HS-5 (cell line): Measurements from ENCODE around the gene TTF2.
A peak's percentile ranks its signal among the peaks of the same experiment; 100 is the strongest.

Experiments used
- DNase-seq: peaks from one replicate; pipeline ENCODE4 v3.0.0-alpha.2; 2012; ENCODE audit warnings: low read depth

Gene TTF2

DNA sequence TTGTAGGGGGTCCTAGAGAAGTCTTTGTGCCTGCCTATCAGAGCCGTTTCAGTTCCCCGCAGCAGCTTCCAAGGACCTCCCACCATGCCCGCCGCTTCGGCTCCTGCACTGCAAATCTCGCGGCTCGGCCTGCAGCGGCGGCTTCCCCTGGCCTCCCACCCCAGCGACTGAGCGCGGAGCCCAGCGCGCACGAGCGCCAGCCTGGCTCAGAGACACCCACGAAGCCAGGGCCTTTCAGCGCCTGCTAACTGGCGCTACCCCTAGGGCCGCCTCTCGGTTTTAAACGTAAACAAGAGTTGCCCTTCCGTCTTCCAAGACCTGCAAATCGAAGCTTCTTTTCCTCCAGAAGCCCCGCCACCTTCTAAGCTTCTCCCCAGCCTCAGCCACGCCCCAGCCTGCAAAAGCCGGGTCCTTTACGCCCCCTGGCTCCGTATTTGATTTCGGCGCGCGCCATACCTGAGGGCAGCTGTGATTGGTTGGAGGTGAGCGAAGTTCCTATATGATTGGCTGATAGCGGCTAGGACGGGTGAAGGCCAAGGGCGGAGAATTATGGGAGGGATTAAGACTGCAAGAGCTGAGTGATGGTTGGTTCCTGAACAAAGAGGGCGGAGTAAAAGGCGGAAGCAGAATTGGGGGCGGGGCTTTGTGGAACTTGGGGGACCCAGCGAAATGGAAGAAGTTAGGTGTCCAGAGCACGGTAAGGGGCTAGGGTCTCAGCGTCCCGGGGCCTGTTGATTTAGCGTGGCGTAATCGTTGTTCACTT, at the start of gene TTF2:
Gene TTF2, plus strand, starts transcription at position 649 of the 763 bp plus-strand sequence. Its CDS starts 21 bp downstream, at position 670.
- peak; percentile 96 for DNase-seq

DNA sequence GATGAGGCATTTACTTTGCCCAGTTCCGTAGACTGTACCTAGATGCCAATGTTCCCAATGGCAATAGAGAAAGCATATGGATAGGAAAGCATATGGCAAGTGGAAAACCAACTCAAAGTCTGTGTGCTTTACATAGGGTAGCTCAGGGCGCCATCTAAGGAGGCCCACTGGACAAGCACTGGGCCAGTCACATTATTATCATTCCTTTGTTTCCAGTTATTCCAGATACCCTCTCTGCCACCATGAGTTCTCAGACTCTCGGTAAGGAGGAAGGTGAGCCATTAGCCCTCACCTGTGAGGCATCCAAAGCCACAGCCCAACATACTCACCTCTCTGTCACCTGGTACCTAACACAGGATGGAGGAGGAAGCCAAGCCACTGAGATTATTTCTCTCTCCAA, 48.8 kb upstream of the TTF2 start:
- no peak for DNase-seq

DNA sequence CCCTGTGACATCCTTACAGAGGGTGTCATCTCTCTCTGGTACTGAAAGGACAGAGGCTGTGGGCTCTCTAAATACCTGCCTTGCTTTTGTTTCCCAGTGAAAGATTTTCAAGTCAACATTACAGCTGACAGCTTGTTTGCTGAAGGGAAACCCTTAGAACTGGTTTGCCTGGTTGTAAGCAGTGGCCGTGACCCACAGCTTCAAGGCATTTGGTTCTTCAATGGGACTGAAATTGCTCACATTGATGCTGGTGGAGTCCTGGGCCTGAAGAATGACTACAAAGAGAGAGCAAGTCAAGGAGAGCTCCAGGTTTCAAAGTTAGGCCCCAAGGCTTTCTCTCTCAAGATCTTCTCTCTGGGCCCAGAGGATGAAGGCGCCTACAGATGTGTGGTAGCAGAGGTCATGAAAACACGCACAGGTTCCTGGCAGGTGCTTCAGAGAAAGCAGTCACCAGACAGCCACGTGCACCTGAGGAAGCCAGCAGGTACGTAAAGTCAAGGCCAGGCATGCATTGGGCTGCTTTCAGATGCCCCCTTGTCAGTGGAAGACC, 46.7 kb upstream of the TTF2 start:
- DNase-seq = no peak

DNA sequence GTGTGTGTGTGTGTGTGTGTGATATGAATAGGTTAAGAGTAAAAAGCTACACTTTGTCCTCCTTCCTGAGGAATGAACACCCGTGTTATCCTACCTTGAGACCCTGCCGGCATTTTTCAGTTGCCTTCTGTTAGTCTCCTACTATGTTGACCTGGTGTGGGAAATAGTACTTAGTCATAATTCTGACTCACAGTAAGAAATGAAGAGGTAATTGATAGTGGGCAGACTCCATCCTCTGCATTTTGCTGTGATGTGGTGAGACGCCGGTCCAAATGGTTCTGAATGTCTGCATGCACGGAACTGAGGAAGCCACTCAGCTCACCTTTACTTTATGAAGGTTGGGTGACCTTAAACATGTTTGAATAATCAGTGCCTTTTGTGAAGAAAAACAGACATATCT, 45.9 kb upstream of the TTF2 start:
- no peak for DNase-seq

DNA sequence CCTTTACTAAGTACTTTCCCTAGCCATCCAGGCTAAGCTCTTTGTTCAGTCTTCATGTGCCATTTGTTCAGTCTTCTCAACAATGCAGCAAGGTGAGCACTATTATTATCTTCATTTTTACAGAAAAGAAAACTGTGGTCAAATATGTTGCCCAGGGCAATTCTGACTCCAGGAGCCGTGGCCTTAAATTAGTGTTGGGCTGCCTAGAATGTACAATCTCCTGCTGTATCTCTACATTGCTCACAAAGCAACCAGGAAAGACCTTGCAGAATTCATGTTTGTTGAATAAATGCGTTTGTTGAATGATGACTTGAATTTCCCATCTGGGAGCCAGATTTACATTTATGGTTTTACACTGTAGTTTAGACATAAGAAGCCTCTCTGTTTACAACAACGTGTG, 44.4 kb upstream of the TTF2 start:
- DNase-seq = no peak

DNA sequence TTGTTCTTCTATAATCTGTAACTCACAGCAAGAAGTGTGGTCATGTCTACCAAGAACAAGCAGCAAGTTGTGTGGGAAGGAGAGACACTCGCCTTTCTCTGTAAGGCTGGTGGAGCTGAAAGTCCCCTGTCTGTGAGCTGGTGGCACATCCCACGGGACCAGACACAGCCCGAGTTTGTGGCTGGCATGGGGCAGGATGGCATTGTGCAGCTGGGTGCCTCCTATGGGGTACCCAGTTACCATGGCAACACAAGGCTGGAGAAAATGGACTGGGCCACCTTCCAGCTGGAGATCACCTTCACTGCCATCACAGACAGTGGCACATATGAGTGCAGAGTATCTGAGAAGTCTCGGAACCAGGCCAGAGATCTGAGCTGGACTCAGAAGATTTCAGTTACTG, 43.1 kb upstream of the TTF2 start:
- DNase-seq = no peak

DNA sequence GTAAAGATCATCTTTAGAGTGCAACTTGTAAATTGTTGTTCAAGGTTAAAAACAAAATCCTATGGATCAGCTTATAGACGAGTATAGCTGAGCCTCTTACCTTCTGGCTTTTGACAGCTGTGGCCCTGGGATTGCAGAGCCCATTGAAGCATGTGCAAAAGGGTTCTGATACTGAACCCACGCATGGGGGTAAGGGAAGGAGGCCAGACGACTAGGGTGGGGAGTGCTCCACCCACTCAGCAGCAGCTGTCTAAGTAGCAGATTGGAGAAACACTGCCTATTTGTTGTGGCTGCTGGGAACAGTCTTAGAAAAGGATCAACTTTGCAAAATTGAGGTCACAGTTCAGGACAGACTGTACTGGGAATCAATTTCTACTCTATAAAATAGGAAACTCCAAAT, 42.5 kb upstream of the TTF2 start:
- no peak for DNase-seq

DNA sequence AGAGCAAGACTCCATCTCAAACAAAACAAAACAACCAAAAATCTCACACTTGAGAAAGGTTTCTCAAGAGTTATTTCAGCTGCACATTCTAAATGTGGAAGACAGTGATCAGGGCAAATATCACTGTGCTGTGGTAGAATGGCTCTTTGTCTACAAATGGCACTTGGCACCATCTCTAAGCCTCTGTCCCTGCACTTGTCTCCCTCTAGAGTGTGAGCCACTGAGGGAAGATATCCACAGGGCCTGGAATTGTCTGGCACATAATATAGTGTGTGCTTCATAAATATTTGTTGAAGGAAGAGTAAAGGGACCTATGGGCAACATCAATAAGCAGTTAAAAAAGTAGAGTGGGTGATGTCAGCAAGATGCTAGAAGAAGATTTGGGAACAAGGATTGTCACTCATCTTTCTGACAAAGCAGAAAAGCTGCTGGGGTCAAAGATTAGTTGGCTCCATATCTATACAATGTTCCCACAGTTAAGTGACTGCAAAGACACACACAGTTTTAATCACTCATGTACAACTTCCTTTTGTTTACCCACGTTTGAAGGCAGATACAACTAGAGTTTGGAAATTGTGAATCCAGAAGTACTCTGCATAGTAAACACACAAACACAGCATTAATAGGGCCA, 39.5 kb upstream of the TTF2 start:
- no peak for DNase-seq

DNA sequence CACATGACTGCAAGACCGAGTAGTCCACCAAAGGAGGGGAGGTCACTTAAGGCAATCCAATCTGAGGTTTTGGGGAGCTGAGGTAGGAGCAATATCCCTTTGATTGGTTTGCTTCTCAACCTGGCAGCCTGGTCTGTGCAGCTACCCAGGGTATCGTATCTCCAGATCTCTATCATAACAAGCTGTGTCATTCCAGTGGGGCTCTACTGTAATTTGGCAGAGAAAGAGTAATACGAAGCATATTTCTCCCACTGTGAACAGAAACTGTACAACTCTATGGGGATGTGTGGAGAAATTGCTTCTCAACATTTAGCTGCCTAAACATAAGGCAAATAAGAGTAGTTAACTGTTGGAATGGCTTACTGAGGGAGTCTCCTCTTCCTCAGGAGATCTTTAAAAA, 38.0 kb upstream of the TTF2 start:
- no peak for DNase-seq

DNA sequence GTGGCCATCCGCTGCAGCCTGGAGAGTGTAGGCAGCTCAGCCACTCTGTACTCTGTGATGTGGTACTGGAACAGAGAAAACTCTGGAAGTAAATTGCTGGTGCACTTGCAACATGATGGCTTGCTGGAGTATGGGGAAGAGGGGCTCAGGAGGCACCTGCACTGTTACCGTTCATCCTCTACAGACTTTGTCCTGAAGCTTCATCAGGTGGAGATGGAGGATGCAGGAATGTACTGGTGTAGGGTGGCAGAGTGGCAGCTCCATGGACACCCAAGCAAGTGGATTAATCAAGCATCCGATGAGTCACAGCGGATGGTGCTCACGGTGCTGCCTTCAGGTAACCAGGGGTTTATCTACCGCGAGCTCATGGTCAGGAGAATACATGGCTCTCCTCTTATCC, 34.6 kb upstream of the TTF2 start:
- no peak for DNase-seq

DNA sequence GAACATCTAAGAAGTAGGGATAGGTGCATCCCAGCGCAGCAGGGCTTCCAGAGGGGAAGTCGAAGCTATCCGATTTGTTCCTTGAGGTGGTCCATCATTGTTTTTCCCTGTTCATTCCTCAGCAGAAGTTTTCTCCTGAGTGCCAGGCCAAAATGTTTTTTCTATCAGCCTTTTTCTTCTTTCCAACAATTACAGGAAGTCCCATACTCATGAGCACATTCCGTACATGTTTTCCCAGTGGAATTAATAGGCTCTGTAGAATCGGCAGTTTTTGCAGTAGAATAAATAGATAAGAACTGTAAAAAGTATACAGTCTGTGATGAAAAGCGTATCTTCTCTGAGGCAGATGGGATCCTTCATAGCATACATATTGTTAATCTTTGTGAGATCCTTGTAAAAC, 33.8 kb upstream of the TTF2 start:
- no peak for DNase-seq

DNA sequence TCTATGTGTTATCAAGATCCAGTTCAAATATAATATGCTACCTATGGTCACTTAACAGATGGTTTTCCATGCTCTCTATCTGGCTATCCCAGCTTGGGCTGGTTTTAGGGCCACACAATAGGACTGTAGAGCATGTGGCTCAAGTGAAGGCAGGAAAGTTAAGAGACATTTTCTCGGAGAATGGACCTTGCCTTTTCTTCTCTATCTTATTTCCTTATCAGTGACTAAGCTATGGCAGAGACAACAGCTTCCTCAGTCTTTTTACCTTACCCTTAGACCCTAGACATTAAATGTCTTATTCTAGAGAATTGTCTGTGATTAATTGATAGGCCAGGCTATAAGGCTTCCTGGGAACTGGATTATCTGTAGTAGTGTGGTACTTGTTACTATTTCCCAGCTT, 30.4 kb upstream of the TTF2 start:
- DNase-seq = no peak

DNA sequence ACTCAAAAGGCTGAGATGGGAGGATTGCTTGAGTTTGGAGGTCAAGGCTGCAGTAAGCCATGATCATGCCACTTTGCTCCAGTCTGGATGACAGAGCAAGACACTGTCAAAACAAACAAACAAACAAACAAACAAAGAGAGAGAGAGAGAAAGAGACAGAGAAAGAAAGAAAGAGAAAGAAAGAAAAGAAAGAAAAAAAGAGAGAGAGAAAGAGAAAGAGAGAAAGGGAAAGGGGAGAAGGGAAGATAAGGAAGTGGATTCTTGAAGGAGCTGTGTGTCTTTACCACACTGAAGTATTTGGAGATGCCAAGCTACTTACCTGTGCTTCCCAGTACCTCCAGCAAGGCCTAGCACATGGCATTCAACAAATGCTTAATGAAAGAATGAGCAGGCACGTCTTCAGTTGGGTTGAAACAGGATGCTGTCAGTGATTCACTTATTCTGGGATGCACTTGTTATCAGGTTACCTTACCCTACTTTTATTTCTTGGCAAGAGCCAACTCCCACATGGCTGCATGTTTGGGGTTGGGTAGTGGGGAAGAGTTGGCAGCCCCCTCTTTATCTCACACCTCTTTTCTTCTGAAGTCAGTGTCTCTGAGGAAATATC, 29.8 kb upstream of the TTF2 start:
- DNase-seq = no peak

DNA sequence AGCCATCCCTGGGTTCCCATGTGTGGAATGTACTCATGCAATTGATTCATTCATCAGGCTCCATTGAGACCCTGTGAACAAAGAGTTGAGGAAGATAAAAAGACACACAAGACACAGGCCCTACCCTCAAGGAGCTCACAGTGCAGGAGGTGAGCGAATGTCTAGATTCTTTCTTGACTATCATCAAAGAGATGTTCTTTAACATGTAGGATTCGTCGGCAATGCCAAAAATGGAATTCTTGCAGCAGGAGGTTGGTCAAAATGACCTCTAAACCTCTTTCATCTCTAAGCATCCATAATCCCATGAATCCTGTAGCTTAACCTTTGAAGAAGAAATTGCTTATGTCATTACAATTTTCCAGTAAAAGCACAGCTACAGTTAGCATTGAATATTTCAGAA, 27.9 kb upstream of the TTF2 start:
- no peak for DNase-seq

DNA sequence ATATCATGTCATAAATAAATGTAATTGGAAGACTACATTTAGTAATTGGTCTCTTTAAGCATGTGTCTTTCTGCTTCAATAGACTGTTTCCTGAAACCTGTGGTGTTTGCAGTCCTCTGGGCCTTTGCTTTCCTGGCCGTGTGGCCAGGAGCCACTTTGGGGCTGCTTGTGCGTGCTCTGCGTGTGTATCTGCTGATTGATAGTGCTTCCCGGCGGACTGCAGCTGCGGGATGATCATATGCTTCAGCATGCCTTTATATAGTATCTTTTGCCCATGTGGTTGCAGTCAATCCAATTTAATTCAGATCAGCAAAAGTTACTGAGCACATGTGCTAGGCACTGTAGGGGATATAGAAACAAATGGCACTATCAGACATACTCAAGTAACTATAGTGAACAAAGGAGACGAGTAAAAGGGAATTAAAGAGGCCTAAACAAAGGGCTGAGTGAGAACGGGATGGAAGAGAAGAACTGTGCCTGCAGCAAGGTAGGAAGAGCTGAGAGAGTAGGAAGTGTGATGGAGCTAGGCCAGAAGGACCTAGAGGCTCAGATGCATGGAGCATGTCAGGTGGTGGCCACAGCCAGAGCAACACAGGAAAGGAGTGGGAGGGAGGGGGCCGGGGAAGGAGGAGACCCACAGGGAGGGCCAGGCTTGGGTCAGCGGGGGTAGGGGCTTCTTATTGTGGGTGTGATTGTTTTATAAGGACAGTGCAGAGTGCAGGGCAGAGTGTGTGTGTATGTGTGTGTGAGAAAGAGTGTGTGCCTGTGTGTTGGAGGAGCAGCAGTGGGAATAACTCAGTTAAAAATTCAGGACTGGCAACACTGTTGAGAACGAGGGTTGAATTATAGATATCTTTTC, 27.2 kb upstream of the TTF2 start:
- DNase-seq = no peak

DNA sequence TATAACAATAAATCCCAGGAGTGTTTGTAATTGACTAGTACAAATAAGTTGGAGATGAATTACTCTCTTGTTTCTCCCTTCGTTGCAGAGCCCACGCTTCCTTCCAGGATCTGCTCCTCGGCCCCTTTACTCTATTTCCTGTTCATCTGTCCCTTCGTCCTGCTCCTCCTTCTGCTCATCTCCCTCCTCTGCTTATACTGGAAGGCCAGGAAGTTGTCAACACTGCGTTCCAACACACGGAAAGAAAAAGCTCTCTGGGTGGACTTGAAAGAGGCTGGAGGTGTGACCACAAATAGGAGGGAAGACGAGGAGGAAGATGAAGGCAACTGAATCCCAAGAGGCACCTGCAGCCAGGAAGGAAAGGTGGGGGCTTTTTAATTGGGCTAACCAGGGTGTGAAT, 26.4 kb upstream of the TTF2 start:
- DNase-seq = no peak

DNA sequence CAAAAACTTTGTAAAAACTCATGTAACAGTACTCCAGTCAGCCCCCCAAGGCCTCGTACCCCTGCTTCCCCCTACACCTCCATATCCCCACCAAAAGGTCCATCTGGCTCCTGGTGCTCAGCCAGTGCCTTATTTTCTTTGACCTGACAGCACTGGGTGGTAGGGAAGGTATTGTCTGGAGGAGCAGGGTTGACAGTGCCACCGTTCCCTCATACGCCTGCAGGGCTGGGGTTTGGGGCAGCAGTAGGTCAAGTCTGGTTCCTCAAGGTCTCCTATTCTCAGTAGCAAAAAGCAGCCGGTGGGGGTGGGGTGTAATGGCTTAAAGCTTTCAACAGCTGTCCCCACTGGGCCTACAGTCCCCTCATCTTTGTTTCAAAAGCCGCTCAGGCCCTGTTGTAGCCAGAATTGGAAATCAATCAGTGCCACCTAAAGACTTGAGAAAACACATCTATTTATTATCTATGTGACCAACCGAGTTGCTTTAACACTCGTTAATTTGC, 25.3 kb upstream of the TTF2 start:
- DNase-seq = no peak

DNA sequence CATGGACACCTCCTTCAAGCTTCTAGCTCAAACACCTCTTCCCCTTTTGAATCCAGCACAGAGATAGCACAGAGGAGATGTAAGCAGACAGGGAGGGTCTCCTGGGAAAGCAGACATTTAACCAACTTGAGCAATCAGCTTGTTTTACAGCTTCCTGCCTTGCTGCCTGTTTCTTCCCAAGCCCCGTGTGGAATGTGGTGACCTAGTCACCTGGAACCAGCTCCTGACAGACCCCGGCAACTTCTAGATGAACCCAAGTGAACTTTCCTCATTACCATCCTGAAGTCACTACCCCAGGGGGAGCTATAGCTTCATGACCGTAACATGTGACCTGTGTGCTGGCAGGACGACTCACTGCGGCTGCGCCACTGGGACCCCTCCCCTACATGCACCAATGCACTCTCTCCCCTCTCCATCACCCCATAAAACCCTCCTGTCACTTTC, 24.1 kb upstream of the TTF2 start:
- no peak for DNase-seq

DNA sequence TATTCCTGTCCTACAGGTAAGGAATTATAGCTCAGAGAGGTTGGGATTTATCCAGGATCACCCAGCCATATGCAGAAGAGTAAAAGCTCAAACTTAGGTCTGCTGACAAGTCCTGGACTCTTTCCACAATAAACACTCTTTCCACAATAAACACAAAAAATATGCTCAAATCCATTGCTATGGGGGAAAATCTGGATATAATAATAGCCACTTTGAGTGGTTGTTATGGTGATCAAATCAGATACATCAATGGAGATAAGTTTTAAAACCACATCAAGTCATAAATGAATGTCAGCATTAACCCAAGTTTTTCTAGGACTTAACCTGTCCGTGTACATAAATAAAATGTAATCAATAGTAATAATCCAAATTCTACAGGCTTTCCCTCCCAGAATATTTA, 22.3 kb upstream of the TTF2 start:
- no peak for DNase-seq

DNA sequence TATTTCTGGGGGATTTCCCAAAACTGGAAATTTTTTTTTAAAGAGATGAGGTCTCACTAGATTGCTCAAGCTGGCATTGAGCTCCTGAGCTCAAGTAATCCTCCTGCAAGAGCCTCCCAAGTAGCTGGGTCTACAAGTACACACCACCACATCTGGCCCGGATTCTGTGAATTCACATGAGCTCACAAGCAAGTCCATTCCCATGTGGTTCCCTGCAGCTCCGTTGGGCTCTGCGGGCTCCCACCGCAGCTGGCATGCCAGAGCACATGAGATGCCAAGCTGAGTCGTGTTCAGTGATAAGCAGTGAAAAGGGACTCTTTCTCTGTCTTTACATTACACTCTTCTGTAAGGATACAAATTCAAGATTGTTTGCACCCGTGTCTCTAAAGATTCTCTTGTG, 21.9 kb upstream of the TTF2 start:
- DNase-seq = no peak

DNA sequence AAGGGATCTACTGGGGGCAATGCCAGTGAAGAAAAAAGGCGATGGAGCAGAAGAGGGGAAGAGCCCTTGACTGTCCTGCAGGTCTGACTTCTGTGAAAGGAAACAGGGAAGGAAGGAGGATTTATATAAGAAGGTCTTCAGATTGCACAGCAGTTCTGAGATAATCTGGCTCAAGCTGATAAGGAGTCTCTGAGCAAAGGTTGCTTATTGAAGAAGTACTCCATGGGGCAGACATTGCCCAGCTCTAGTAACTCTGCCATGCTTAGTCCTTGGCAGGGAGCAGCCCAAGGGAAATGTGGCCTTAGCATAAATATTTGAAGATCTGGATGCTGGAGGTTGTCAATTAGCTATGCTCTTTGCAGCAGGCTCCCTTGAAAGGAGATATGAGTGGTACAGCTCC, 15.9 kb upstream of the TTF2 start:
- no peak for DNase-seq

DNA sequence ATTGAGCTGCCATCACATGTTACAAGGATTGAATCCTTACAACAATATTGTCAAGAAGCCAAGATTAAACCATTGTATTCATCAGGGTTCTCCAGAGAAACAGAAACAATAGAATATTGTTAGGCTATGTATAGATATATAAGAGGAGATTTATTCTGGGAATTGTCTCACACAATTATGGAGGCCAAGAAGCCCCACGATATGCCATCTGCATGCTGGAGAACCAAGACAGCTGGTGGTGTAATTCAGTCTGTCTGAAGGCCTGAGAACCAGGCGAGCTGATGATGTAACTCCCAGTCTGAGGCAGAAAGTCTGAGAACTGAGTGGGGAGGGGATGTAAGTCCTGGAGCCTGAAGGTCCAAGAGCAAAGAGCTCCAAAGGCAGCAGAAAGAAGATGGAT, 14.5 kb upstream of the TTF2 start:
- no peak for DNase-seq
